GM12865 (cell line): ENCODE data around the gene FSTL4.
A peak's percentile ranks its signal among the peaks of the same experiment; 100 is the strongest.

Source experiments
- DNase-seq: peaks from one replicate; pipeline ENCODE4 v3.0.0; 2010; ENCODE audit warnings: low read depth
- H3K4me3 ChIP-seq: 2 replicates; pipeline ENCODE4 v1.5.1; 2011; ENCODE audit warnings: mild to moderate bottlenecking, low read depth, low read length, control low read depth
- CTCF ChIP-seq: IDR thresholded peaks from 2 replicates; pipeline ENCODE4 v1.5.1; 2011; ENCODE audit warnings: low read length, control low read depth, low read depth, inconsistent platforms; ENCODE audit not compliant: insufficient read depth; ENCODE audit errors: missing control alignments

Gene FSTL4

GRCh38 chr5:133582971-133583370, 29.4 kb downstream of the FSTL4 start:
- no peak overlapping the region for H3K4me3 ChIP-seq
- TF ChIP-seq CTCF: no peak
- DNase-seq: no peak

GRCh38 chr5:133581918-133582317, 30.4 kb downstream of the FSTL4 start:
- H3K4me3 ChIP-seq: no peak overlapping the region
- no peak for TF ChIP-seq CTCF
- DNase-seq: no peak

GRCh38 chr5:133581348-133581747, 31.0 kb downstream of the FSTL4 start:
- TF ChIP-seq CTCF: no peak
- DNase-seq: no peak
- H3K4me3 ChIP-seq: no peak overlapping the region

- no peak for TF ChIP-seq CTCF
- H3K4me3 ChIP-seq: no peak overlapping the region
- no peak for DNase-seq
Observed at GRCh38 chr5:133580618-133581017, 31.7 kb downstream of the FSTL4 start.

- no peak for TF ChIP-seq CTCF
- H3K4me3 ChIP-seq: no peak overlapping the region
- no peak for DNase-seq
Observed at GRCh38 chr5:133579766-133580165, 32.6 kb downstream of the FSTL4 start.

- H3K4me3 ChIP-seq: no peak overlapping the region
- no peak for TF ChIP-seq CTCF
- DNase-seq: no peak
Observed at GRCh38 chr5:133569347-133569746, 43.0 kb downstream of the FSTL4 start.

GRCh38 chr5:133565993-133566392, 46.3 kb downstream of the FSTL4 start:
- no peak overlapping the region for H3K4me3 ChIP-seq
- TF ChIP-seq CTCF: no peak
- DNase-seq: peak; percentile 16
